HG02642 (cell line): ENCODE data around the gene BBOX1.
"Not testable (repeated sequence)": the region's sequence is repeated elsewhere in the genome, so short reads cannot be mapped to it uniquely, and the experiment has no call there.

Source experiments
- ATAC-seq: cut with Tn5 transposase; IDR thresholded peaks from one replicate; pipeline ENCODE4 v1.9.1; 2021; ENCODE audit warnings: mild to moderate bottlenecking; ENCODE audit not compliant: unreplicated experiment, poor library complexity

BBOX1 gene

DNA sequence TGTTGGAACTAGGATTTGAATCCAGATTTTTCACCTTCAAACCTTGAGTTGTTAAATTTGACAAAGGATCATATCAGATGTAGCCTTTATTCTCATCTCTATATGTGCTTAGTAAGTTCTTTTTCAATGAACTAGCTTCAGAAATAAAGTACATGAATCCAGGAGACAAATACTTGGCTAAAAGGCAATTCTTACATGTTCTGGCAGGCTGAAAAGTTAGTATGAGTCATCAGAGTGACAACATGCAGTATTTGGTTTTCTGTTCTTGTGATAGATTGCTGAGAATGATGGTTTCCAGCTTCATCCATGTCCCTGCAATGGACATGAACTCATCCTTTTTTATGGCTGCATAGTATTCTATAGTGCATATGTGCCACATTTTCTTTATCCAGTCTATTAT, 40.4 kb downstream of the BBOX1 start:
- ATAC-seq = no peak

DNA sequence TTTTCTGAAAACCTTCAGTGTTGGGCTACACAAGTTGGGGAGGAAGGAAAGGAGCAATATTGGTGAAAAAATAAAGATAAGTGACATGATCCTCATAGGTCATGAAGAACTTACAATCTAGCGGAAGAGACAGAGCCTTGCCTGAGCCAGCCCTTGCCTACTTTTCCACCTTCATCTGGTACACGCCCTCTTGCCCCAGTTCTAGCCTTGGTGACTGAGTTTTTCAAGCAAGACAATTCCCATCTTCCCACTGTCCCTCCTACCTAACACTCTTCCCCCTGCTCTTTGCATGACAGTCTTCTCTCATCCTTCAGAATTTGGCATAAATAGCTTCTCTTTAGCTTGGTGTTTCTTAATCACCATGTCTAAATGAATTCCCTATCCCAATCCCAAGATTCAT, 42.6 kb downstream of the BBOX1 start:
- no peak for ATAC-seq

DNA sequence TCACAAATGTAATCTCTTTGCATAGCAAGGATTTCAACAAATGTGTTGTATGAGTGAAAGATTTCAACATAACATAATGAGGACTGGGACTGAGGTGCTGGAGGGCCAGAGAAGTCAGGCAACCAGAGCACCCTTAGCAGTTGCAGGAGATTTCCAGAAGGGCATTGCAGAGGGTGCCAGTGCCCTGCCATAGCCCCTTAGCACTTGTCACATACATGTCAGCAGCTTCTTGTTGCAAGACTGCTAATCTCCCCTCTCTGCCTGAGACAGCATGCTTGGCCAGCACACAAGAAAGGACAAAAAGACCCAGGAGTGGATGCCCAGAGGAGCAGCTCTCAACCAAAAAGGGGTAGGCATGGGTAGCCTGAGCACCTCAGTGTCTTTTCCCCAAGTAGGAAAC, 43.2 kb downstream of the BBOX1 start:
- ATAC-seq = no peak

DNA sequence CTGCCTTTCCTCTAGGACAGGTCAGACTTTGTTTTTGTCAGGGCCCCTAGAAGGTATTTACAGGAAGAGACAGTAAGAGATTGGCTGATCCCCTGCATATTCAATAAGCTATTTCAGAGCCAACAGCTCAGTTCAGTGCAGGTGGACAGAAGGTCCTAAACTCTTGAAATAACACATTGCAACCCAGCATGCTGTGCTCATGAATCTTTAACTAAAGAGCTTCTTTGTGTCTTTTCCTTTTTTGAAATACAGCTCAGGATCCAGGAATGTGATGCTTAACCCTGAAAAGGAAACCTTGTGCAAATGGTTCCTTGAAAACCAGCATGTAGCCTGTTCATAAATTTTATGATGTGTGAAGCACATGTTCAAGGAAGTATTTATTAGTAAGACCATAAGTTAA, 43.9 kb downstream of the BBOX1 start:
- ATAC-seq = no peak

DNA sequence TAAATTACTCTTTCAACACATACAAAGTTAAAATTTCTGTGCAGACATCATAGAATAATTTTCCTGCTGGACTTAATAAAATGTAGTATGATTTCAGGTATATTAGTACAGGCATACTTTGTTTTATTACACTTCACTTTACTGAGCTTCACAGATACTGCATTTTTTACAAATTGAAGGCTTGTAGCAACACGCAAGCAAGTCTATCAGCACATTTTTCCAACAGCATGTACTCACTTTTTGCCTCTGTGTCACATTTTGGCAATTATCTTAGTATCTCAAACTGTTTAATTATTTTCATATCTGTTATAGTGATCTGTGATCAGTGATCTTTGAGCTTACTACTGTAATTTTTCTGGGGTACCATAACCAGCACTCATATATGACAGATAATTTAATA, 44.5 kb downstream of the BBOX1 start:
- no peak for ATAC-seq

DNA sequence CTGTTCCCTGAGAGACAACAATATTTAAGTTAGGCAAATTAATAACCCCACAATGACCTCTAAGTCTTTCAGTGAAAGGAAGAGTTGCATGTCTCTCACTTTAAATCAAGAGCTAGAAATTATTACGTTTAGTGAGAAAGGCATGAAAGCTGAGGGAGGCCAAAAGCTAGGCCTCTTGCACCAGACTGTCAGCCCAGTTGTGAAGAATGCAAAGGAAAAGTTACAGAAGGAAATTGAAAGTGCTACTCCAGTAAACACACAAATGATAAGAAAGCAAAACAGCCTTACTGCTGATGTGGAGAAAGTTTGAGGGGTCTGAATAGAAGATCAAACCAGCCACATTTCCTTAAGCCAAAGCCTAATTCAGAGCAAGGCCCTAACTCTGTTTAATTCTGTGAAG, 45.0 kb downstream of the BBOX1 start:
- no peak for ATAC-seq

DNA sequence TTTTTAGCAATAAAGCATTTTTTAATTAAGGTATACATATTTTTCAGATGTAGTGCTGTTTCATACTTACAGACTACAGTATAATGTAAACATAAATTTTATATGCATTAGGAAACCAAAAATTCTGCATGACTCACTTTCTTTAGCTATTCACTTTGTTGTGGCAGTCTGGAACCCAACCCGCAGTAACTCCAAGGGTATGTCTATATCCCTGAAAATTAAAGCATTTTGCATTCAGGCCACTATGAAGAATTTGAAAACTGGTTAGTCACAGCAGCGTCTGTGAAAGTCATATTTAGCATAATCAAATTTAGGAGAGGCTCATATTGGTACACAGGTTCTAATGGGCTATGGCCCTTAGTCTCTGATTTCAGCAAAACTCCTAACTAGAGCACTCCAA, 46.8 kb downstream of the BBOX1 start:
- no peak for ATAC-seq

DNA sequence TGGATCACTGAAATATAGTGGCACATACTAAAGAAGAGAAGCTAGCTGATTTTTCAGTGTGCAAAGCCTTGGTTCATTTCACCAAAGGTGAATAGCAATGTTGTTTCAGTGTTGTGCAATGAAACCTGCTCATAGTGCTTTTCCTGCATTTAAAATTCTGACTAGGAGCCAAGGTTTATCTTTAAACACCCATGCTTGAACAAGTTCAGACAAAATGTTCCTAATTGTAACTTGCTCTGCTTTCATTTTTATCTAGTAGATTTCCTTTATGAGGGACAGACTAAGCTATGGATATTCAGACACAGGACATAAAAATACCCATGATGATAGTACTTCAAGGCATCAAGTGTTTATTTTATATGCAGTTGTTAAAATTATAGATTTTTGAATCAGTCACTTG, 47.7 kb downstream of the BBOX1 start:
- ATAC-seq = no peak

DNA sequence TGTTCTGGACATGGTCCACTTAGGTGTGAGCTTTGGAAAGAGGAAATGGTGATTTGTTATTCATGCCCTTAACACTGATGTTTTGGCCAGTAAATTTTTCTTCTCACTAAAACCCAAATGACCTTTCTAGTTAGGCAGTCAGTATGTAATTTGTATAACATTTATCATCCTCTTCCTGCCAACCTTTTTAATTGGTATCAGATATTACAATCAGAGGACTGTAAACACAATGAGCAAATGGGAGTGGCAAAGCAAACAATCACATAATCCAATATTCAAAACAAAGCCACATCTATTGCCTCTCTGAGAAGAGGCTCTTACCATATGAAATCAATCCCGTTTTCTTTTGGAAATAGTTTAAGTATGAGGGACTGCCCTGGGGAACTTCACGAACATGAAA, 49.1 kb downstream of the BBOX1 start:
- no peak for ATAC-seq

DNA sequence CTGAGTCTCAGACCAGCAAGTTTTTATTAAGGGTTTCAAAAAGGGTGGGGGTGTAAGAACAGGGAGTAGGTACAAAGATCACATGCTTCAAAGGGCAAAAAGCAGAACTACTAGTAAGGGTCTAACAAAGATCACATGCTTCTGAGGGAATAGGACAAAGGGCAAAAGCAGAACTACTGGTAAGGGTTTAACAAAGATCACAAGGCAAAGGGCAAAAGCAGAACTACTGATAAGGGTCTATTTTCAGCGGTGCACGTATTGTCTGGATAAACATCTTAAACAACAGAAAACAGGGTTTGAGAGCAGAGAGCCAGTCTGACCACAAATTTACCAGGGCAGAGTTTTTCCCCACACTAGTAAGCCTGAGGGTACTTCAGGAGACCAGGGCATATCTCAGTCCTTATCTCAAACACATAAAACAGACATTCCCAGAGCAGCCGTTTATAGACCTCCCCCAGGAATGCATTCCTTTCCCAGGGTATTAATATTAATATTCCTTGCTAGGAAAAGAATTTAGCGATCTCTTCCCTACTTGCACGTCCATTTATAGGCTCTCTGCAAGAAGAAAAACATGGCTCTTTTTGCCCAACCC, 49.8 kb downstream of the BBOX1 start:
- ATAC-seq = not testable (repeated sequence)

DNA sequence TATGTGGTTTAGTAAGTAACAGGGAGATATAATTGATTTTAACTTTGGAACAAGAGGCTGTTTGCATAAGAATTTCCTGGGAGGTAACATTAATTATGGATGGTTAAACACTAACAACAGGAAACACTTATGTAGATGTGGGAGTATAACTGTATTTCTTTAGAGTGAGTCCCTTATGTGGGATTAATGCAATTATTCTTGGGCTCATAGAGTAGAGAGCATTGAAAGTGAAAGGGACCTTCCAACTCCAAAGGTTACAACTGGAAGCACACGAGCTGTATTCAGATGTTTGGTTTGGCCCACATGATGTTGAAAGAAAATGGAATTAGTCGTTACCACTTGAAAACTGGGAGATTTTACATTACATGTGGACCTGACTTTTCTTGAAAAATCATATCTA, 53.5 kb downstream of the BBOX1 start:
- no peak for ATAC-seq

DNA sequence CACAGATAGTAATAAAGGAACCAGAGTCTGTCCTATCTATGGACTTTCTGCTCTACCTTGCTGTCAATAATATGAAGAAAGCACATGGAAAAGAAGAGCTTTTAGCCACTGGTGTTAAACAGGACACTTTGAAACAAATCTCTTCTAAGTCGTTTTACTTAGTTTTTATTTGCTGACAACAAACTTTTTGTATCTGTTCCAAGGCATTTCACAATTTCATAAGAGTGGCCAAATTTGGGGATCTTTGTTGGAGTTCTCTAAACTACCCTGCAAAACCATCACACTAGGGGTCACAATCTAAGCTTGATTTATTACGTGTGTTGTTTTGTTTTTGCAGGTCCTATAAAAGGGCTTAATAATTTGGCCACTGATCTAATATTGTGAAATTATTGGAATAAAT, 54.4 kb downstream of the BBOX1 start:
- no peak for ATAC-seq

DNA sequence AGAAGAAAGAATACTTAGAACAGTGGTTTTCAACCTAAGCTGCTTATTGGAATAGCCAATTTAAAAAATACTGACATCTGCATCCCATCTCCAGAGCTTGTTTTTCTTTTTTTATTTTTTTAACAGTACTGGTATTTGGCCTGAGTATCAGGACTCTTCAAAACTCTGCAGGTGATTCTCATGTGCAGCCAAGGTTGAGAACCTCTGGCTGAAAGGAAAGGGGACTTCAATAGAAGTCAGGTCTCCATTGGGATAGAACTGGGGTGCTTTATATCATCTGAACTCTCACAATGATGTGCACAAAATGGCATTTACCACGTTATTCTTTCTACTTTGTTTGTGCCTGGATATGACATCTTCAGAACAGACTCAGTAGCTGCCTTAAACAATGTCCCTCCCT, 55.3 kb downstream of the BBOX1 start:
- ATAC-seq = no peak

DNA sequence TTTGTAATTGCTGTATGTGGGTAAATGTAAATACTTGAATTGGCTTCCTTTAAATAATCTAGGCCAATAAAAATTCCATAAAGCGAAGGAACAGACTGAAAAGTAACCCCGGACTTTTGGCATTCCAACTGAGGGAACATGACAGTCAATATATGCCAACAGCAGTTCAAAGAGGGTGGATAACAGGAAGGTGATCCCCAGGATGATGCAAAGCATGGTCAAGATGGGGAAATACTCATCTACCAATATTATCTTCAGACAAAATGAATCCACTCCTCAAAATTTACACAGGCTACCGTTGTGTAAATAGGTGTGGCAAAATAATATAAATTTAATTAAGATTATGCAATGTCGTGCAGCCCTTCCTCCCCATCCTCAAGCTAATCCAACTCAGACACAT, 56.9 kb downstream of the BBOX1 start:
- no peak for ATAC-seq

DNA sequence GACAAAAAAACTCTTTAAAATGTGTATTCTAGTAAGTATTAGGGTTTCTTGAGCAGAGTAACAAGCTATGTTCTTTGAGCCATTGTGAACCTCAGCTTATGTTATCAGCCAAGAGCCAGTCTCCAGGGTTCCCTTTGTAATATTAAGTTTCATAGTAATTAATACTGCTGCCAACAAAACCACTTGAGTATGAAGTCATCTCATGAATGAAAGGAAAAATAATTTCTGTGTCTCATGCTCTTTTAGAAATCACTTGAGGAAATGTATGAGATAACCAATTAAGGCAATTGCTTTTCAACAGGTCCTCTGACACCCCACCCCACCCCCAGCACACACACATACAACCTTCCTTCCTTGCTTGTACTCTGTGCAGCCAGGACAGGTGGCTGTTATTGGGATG, 59.9 kb downstream of the BBOX1 start:
- ATAC-seq = no peak

DNA sequence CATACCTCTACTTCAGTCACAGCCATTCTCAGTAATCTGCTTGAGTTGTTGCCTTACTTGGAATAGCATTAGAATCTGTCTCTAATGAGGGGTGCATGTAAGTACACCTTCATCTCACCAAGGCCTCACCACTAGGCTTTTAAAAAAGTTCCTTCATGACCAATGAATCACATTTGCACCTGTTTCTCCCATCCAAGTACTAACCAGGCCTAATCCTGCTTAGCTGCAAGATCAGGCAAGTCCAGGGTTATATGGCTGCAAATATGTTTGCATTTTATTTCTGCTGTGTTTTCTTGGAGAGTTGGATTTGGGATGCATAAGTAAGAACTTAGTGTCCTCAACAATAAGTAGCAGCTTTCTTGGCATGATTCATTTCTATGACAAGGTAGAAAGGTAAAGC, 66.9 kb downstream of the BBOX1 start:
- no peak for ATAC-seq

DNA sequence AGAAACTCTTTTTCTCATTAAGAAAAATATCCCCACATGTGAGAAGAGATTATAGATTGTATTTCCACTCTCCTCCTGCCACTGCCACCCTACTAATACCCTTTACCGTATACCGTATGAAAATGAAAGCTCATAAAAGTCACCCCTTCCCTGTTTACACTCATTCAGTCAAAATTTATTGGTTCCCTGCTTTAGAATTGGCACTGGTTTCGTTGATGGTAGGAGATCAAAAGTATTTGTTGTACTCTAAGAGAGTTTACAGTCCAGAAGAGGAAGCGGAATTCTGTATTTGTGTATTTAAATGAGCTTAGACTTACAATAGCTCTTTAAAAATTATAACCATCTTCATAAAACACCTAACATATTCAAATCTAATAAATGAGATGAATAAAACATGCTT, 68.2 kb downstream of the BBOX1 start:
- ATAC-seq = no peak

DNA sequence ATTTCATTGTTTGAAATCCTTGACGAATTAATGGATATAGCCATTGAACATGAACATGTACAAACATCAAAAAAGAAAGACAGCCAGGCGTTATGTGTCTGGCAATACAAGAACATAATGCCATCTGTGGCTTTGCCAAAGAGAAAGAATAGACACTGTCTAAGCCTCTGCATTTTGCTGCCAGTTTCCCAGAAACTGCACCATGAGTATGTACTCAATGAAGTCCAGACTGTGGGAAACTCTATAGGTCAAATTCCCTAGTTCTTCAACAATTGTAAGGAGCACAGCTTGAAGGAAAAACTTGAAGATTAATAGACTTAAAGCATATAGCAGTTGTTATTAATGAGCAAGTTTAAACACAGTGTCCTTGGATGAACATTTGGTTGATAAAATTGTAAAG, 71.3 kb downstream of the BBOX1 start:
- no peak for ATAC-seq

DNA sequence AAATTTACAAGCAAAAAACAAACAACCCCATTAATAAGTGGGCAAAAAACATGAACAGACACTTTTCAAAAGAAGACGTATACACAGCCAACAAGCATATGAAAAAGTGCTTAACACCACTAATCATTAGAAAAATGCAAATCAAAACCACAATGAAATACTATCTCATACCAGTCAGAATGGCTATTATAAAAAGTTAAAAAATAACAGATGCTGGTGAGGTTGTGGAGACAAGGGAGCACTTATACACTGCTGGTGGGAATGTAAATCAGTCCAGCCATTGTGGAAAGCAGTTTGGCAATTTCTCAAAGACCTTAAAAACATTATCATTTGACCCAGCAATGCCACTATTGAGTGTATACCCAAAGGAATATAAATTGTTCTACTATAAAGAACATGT, 72.3 kb downstream of the BBOX1 start:
- ATAC-seq = no peak

DNA sequence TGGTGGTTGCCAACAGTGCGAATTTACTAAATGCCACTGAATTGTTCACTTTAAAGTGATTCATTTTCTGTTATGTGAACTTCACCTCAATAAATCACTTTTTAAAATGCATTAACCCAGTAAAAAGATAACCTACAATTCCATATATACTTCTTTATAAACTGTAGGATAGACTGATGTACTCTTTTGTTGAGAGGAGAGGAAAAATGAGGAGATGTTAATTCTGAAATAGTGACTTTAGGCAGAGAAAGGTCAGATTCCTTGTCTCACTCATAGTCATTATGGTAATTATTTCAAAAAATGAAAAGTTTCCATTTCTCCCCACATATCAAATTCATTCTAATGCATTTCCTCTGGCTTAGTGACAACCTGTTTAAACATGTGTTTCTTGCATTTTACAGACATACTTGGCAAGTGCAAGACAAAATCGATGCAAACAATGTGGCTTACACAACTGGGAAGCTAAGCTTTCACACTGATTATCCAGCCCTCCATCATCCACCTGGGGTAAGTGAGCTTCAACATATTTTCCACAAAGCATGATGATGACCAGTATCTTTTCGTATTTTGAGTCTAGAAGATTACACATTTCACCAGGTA, 74.5 kb downstream of the BBOX1 start:
- ATAC-seq = no peak

DNA sequence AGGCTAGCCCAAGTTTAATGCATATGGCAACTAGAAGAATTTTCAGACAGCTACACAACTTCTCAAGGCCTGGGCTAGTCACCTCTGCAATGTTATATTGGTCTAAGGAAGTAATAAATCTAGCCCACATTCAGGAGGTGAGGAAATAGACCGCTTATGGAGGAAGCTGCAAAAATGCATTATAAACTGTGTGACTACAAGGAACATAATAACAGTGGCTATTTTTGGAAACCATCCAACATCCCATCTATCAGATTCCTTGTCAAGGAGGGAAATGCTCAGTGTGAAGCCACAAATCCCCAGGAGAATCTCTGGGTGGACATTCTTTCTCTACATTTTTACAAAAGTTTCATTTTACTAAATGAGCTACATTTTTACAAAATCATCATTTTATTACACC, 76.1 kb downstream of the BBOX1 start:
- ATAC-seq = no peak

DNA sequence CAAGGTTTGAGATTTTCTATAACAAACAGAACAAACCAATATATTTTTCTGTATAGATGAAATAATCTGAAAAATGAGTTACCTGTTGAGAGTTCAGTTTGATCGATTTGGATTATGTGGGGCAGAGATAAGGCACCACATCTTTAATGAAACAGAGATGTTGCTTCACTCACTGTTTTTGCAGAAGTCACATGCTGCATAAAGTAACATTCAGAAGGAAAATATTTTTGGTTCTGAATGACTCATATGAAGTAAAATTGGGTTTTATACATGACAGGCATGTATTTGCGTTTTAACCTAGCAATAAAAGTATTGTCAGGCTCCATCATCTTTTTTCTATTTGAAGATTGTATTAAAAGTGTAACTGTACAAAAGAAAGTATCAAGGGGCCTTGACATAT, 77.8 kb downstream of the BBOX1 start:
- ATAC-seq = no peak

DNA sequence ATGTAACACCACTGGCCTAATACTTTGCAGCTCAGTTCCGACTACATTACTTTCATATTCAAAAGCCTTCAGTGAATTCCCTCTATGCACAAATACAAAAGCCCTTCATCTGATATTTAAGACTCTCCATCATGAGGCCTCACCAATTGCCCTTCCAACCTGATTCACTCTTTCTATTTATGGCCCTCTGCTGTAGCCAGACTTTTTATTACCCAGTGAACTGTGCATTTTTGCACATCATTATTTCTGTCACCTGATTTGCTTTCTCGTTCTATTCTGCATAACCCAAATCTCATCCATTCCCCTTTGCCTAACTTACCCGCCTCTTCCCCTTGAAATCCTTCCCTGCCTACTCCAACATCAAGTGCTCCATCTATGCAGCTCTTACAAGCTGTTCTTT, 78.3 kb downstream of the BBOX1 start:
- no peak for ATAC-seq
